NCI-H345 treated with DMSO at 0.1 percent for 48 hours (cell line): ENCODE measurements around the gene DHRS11.

Experiments
- DNase-seq: peaks from one replicate; lab custom pipeline; 2025; ENCODE audit not compliant: unreplicated experiment; lab: John Stamatoyannopoulos, UW

DHRS11 gene

GRCh38 chr17:36613155-36613554 is 21.5 kb downstream of the DHRS11 start:
- DNase-seq: no peak

- no peak for DNase-seq
Measured at GRCh38 chr17:36614081-36614480, 22.4 kb downstream of the DHRS11 start.

- no peak for DNase-seq
Measured at GRCh38 chr17:36614933-36615332, 23.3 kb downstream of the DHRS11 start.

- DNase-seq: no peak
Measured at GRCh38 chr17:36616061-36617029, 24.7 kb downstream of the DHRS11 start.

- no peak for DNase-seq
Measured at GRCh38 chr17:36617773-36618172, 26.1 kb downstream of the DHRS11 start.

GRCh38 chr17:36623281-36623680 is 31.6 kb downstream of the DHRS11 start:
- no peak for DNase-seq

GRCh38 chr17:36625188-36625587 is 33.5 kb downstream of the DHRS11 start:
- no peak for DNase-seq

GRCh38 chr17:36627101-36627500 is 35.4 kb downstream of the DHRS11 start:
- DNase-seq: peak; percentile 25

GRCh38 chr17:36628576-36628975 is 36.9 kb downstream of the DHRS11 start:
- no peak for DNase-seq

GRCh38 chr17:36629252-36629847 is 37.7 kb downstream of the DHRS11 start:
- peak; percentile 12 for DNase-seq

GRCh38 chr17:36629970-36630502 is 38.4 kb downstream of the DHRS11 start:
- DNase-seq: no peak

- DNase-seq: no peak
Measured at GRCh38 chr17:36631022-36631421, 39.3 kb downstream of the DHRS11 start.

- DNase-seq: no peak
Measured at GRCh38 chr17:36632916-36633771, 41.5 kb downstream of the DHRS11 start.

- no peak for DNase-seq
Measured at GRCh38 chr17:36640346-36640745, 48.7 kb downstream of the DHRS11 start.

GRCh38 chr17:36640836-36641235 is 49.2 kb downstream of the DHRS11 start:
- DNase-seq: no peak

GRCh38 chr17:36641331-36641876 is 49.7 kb downstream of the DHRS11 start:
- DNase-seq: no peak

GRCh38 chr17:36641877-36642845 is 50.5 kb downstream of the DHRS11 start:
- no peak for DNase-seq

GRCh38 chr17:36643086-36643685 is 51.5 kb downstream of the DHRS11 start:
- no peak for DNase-seq

- DNase-seq: no peak
Measured at GRCh38 chr17:36645422-36645821, 53.7 kb downstream of the DHRS11 start.
